Loucy (cell line): Measurements from ENCODE around the gene GOLGA6L7.
"Not testable (repeated sequence)": the region's sequence is repeated elsewhere in the genome, so short reads cannot be mapped to it uniquely, and the experiment has no call there.

Experiments used
- H2AFZ ChIP-seq: fragments of 200-600 bp; sonication (generic); 2 replicates; pipeline ENCODE4 v1.6.0; 2016; ENCODE audit warnings: antibody characterized with exemption, mild to moderate bottlenecking, low read length, moderate library complexity
- H3F3A ChIP-seq: fragments of 200-600 bp; 2 replicates; pipeline ENCODE4 v1.6.0; 2016; ENCODE audit warnings: antibody characterized with exemption, low read depth, mild to moderate bottlenecking
- H3K27me3 ChIP-seq: fragments of 200-600 bp; sonication (generic); 2 replicates; pipeline ENCODE4 v1.6.1; 2014; ENCODE audit warnings: low read length, mild to moderate bottlenecking; ENCODE audit not compliant: insufficient read depth, poor library complexity, severe bottlenecking
- H3K36me3 ChIP-seq: fragments of 200-600 bp; sonication (generic); 2 replicates; pipeline ENCODE4 v1.6.1; 2016; ENCODE audit warnings: low read length; ENCODE audit not compliant: insufficient read depth
- H3K4me1 ChIP-seq: fragments of 200-600 bp; sonication (generic); 2 replicates; pipeline ENCODE4 v1.5.1; 2014; ENCODE audit warnings: low read length, mild to moderate bottlenecking; ENCODE audit not compliant: insufficient read depth, poor library complexity, severe bottlenecking
- H3K4me2 ChIP-seq: fragments of 200-600 bp; sonication (generic); 2 replicates; pipeline ENCODE4 v1.6.0; 2014; ENCODE audit warnings: antibody characterized with exemption, low read length, low read depth, mild to moderate bottlenecking; ENCODE audit not compliant: poor library complexity, severe bottlenecking
- H3K4me3 ChIP-seq: fragments of 200-600 bp; sonication (generic); 2 replicates; pipeline ENCODE4 v1.5.1; 2014; ENCODE audit warnings: low read length, mild to moderate bottlenecking, mixed read lengths; ENCODE audit not compliant: poor library complexity, severe bottlenecking
- H3K79me2 ChIP-seq: fragments of 200-600 bp; sonication (generic); 2 replicates; pipeline ENCODE4 v1.6.1; 2014; ENCODE audit warnings: low read length; ENCODE audit not compliant: insufficient read depth
- H3K9ac ChIP-seq: fragments of 200-600 bp; sonication (generic); 2 replicates; pipeline ENCODE4 v1.6.0; 2014; ENCODE audit warnings: mild to moderate bottlenecking, low read depth, low read length, moderate library complexity; ENCODE audit not compliant: poor library complexity, severe bottlenecking
- H3K9me2 ChIP-seq: fragments of 200-600 bp; sonication (generic); replicated peaks from 2 replicates; pipeline ENCODE4 v1.6.1; 2016; ENCODE audit warnings: low read depth, low read length, mixed read lengths
- H3K9me3 ChIP-seq: fragments of 200-600 bp; sonication (generic); 2 replicates; pipeline ENCODE4 v1.6.1; 2014; ENCODE audit warnings: mild to moderate bottlenecking, antibody characterized with exemption, low read length, low read depth; ENCODE audit not compliant: insufficient read depth
- H4K20me1 ChIP-seq: fragments of 200-600 bp; sonication (generic); 2 replicates; pipeline ENCODE4 v1.6.0; 2014; ENCODE audit warnings: antibody characterized with exemption, low read length, mild to moderate bottlenecking; ENCODE audit not compliant: insufficient read depth, poor library complexity, severe bottlenecking

GOLGA6L7 gene

GRCh38 chr15:28819930-28820295 is 28.5 kb downstream of the GOLGA6L7 start:
- H3K9me2 ChIP-seq, H3K27me3 ChIP-seq, H2AFZ ChIP-seq, H3F3A ChIP-seq, H3K36me3 ChIP-seq, H3K4me3 ChIP-seq, H4K20me1 ChIP-seq, H3K9me3 ChIP-seq, H3K79me2 ChIP-seq, H3K9ac ChIP-seq, H3K4me1 ChIP-seq: not testable (repeated sequence)
- H3K4me2 ChIP-seq: peak overlapping the region; percentile 37

DNA sequence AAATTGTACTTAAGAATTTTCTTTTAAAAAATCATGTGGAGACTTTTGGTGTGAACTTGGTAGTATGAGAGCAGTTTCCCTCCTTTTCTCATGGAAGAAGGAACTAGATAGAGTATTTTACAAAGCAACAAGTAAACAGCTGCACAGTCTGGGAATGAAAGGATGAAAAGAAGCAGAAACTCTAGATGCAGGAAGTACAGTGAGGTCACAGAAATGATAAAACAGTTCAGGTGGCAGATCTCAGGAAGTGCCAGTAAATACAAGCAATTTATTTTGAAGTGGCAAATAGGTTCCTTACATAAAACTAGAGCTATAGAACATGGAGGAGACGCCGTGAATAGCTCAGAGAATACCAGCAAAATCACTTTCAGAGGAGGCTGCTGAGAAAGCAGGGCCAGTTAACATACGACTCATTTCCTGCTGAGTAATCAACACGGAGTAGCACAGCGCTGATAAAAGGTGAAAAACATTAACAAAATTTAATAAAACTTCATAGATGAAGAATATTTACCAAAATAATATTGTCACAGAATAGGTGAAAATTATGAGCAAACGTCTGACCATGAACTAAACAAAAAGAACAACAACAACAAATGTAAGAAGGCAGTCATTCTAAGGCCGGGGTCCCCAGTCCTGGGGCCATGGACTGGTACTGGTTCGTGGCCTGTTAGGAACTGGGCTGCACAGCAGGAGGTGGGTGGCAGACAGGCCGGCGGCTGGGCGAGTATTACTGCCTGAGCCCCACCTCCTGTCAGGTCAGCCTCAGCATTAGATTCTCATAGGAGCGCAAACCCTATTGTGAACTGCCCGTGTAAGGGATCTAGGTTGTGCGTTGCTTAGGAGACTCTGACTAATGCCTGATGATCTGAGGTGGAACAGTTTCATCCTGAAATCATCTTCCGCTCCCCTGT is 29.2 kb downstream of the GOLGA6L7 start:
- not testable (repeated sequence) for H3K36me3 ChIP-seq, H3K9me2 ChIP-seq, H3K4me1 ChIP-seq, H3K79me2 ChIP-seq, H3K9me3 ChIP-seq, H4K20me1 ChIP-seq, H3K27me3 ChIP-seq, H3F3A ChIP-seq
- Histone ChIP-seq H3K4me3 (peak overlapping the region; percentile 47), H3K9ac (peak overlapping the region; percentile 21), H3K4me2 (peak overlapping the region; percentile 77), H2AFZ (peak overlapping the region; percentile 59)

DNA sequence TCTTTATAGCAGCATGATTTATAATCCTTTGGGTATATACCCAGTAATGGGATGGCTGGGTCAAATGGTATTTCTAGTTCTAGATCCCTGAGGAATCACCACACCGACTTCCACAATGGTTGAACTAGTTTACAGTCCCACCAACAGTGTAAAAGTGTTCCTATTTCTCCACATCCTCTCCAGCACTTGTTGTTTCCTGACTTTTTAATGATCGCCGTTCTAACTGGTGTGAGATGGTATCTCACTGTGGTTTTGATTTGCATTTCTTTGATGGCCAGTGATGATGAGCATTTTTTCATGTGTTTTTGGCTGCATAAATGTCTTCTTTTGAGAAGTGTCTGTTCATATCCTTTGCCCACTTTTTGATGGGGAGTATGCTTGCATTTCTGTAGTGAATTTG is 30.3 kb downstream of the GOLGA6L7 start:
- not testable (repeated sequence) for H4K20me1 ChIP-seq, H3K9me2 ChIP-seq, H3K4me2 ChIP-seq, H2AFZ ChIP-seq, H3K4me1 ChIP-seq, H3K9ac ChIP-seq, H3F3A ChIP-seq, H3K79me2 ChIP-seq, H3K9me3 ChIP-seq, H3K4me3 ChIP-seq, H3K27me3 ChIP-seq, H3K36me3 ChIP-seq

DNA sequence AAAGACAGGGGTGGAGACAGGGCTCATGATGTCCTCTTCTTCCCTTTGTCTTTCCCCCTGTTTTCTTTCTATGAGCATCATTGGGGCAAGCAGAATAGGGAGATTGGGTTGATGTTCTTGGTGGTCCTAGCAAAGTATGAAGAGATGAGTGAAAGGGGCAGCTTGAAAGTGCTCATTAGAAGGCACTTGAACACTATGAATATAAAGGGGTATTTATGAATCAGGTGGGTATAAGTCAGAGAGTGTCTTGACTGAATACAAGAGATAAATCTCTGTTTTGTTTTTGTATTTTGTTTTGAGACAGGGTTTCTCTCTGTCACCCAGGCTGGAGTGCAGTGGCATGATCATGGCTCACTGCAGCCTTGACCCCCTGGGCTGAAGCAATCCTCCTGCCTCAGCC is 34.4 kb downstream of the GOLGA6L7 start:
- not testable (repeated sequence) for H4K20me1 ChIP-seq, H3K9me3 ChIP-seq, H3K27me3 ChIP-seq, H3K36me3 ChIP-seq, H3K79me2 ChIP-seq, H3F3A ChIP-seq, H3K9me2 ChIP-seq, H3K4me3 ChIP-seq, H3K4me1 ChIP-seq, H2AFZ ChIP-seq, H3K9ac ChIP-seq
- peak overlapping the region; percentile 24 for H3K4me2 ChIP-seq

- not testable (repeated sequence) for H3K36me3 ChIP-seq, H3F3A ChIP-seq, H3K79me2 ChIP-seq, H3K9me3 ChIP-seq, H4K20me1 ChIP-seq, H2AFZ ChIP-seq, H3K4me3 ChIP-seq, H3K4me1 ChIP-seq, H3K27me3 ChIP-seq, H3K9ac ChIP-seq, H3K9me2 ChIP-seq
- H3K4me2 ChIP-seq: peak overlapping the region; percentile 24
These were observed 35.1 kb downstream of the GOLGA6L7 start for GRCh38 chr15:28813392-28813791.

- not testable (repeated sequence) for H3K4me1 ChIP-seq, H3K9me3 ChIP-seq, H3K9me2 ChIP-seq, H3K79me2 ChIP-seq, H3F3A ChIP-seq, H3K36me3 ChIP-seq, H2AFZ ChIP-seq, H3K27me3 ChIP-seq, H3K9ac ChIP-seq, H4K20me1 ChIP-seq, H3K4me2 ChIP-seq, H3K4me3 ChIP-seq
These were observed 36.4 kb downstream of the GOLGA6L7 start for GRCh38 chr15:28811852-28812550.

- not testable (repeated sequence) for H3K4me3 ChIP-seq, H3K79me2 ChIP-seq, H3K4me2 ChIP-seq, H3K36me3 ChIP-seq, H3K9me3 ChIP-seq, H4K20me1 ChIP-seq, H3K27me3 ChIP-seq, H3F3A ChIP-seq, H2AFZ ChIP-seq, H3K4me1 ChIP-seq, H3K9me2 ChIP-seq, H3K9ac ChIP-seq
These were observed 38.0 kb downstream of the GOLGA6L7 start for GRCh38 chr15:28810444-28810843.
